Measurements from ENCODE around the gene FIG4. TPM values are rescaled to one million over a fixed set of nuclear protein-coding genes. Genes with fewer than 3 reads are reported as not detected.
A peak's percentile ranks its signal among the peaks of the same experiment; 100 is the strongest.

FIG4 gene
- total and polyA plus RNA-seq, 4 donors = 25.0 to 38.5 (median 31.7) TPM

GRCh38 chr6:109787312-109787711 is 96.2 kb downstream of the FIG4 start:
- no peak for DNase-seq (ENCODE audit: low read depth in 4 of 6, low spot score in 6 of 6)
- H3K27ac ChIP-seq (ENCODE audit: low read depth, low read length) = no peak overlapping the region
- no peaks in the 10 kb centered on the region for H3K27me3 ChIP-seq (ENCODE audit: control insufficient read depth, insufficient read depth, low read length)
- WGBS (ENCODE audit: insufficient coverage) = no CpG with 5 or more reads among the region's 2 CpGs
- peaks cover 3% of the 10 kb centered on the region for H3K4me1 ChIP-seq (ENCODE audit: control insufficient read depth, insufficient read depth, low read length)
- H3K4me3 ChIP-seq (ENCODE audit: low read depth, low read length) = no peak overlapping the region
- H3K9me3 ChIP-seq (ENCODE audit: control insufficient read depth, insufficient read depth, low read length) = no peaks in the 10 kb centered on the region
- peaks cover 3% of the 10 kb centered on the region for H3K36me3 ChIP-seq (ENCODE audit: control insufficient read depth, insufficient read depth, low read length)

GRCh38 chr6:109788687-109789086 is 97.6 kb downstream of the FIG4 start:
- 80% methylated on average over 1 of the region's 3 CpGs for WGBS (ENCODE audit: insufficient coverage)
- no peaks in the 10 kb centered on the region for H3K27me3 ChIP-seq (ENCODE audit: control insufficient read depth, insufficient read depth, low read length)
- peak in 1 of 6 donors; percentile 25 for DNase-seq (ENCODE audit: low read depth in 4 of 6, low spot score in 6 of 6)
- peaks cover 3% of the 10 kb centered on the region for H3K36me3 ChIP-seq (ENCODE audit: control insufficient read depth, insufficient read depth, low read length)
- H3K4me1 ChIP-seq (ENCODE audit: control insufficient read depth, insufficient read depth, low read length) = peaks cover 3% of the 10 kb centered on the region
- no peak overlapping the region for H3K4me3 ChIP-seq (ENCODE audit: low read depth, low read length)
- H3K27ac ChIP-seq (ENCODE audit: low read depth, low read length) = no peak overlapping the region
- no peaks in the 10 kb centered on the region for H3K9me3 ChIP-seq (ENCODE audit: control insufficient read depth, insufficient read depth, low read length)

GRCh38 chr6:109790131-109790530 is 99.0 kb downstream of the FIG4 start:
- Histone ChIP-seq H3K27ac (ENCODE audit: low read depth, low read length) (no peak overlapping the region), H3K36me3 (ENCODE audit: control insufficient read depth, insufficient read depth, low read length) (peaks cover 3% of the 10 kb centered on the region), H3K27me3 (ENCODE audit: control insufficient read depth, insufficient read depth, low read length) (no peaks in the 10 kb centered on the region), H3K9me3 (ENCODE audit: control insufficient read depth, insufficient read depth, low read length) (no peaks in the 10 kb centered on the region), H3K4me3 (ENCODE audit: low read depth, low read length) (no peak overlapping the region), H3K4me1 (ENCODE audit: control insufficient read depth, insufficient read depth, low read length) (peaks cover 9% of the 10 kb centered on the region)
- no CpG with 5 or more reads among the region's 1 CpG for WGBS (ENCODE audit: insufficient coverage)
- DNase-seq (ENCODE audit: low read depth in 4 of 6, low spot score in 6 of 6) = no peak

- Histone ChIP-seq H3K4me3 (ENCODE audit: low read depth, low read length) (no peak overlapping the region), H3K27ac (ENCODE audit: low read depth, low read length) (peak overlapping the region; percentile 25)
- DNase-seq (ENCODE audit: low read depth in 4 of 6, low spot score in 6 of 6) = peak in 1 of 6 donors; percentile 31
Measured at GRCh38 chr6:109791301-109791700, 100.2 kb downstream of the FIG4 start.

GRCh38 chr6:109793021-109793420 is 101.9 kb downstream of the FIG4 start:
- no peak overlapping the region for H3K4me3 ChIP-seq (ENCODE audit: low read depth, low read length)
- H3K9me3 ChIP-seq (ENCODE audit: control insufficient read depth, insufficient read depth, low read length) = no peaks in the 10 kb centered on the region
- no CpG with 5 or more reads among the region's 1 CpG for WGBS (ENCODE audit: insufficient coverage)
- H3K27me3 ChIP-seq (ENCODE audit: control insufficient read depth, insufficient read depth, low read length) = no peaks in the 10 kb centered on the region
- H3K4me1 ChIP-seq (ENCODE audit: control insufficient read depth, insufficient read depth, low read length) = peaks cover 9% of the 10 kb centered on the region
- DNase-seq (ENCODE audit: low read depth in 4 of 6, low spot score in 6 of 6) = no peak
- H3K36me3 ChIP-seq (ENCODE audit: control insufficient read depth, insufficient read depth, low read length) = peaks cover 7% of the 10 kb centered on the region
- peak overlapping the region; percentile 43 for H3K27ac ChIP-seq (ENCODE audit: low read depth, low read length)

More at GRCh38 chr6:109791301-109791700, 100.2 kb downstream of the FIG4 start:
- H3K4me1 ChIP-seq (ENCODE audit: control insufficient read depth, insufficient read depth, low read length) = peaks cover 9% of the 10 kb centered on the region
- H3K27me3 ChIP-seq (ENCODE audit: control insufficient read depth, insufficient read depth, low read length) = no peaks in the 10 kb centered on the region
- peaks cover 7% of the 10 kb centered on the region for H3K36me3 ChIP-seq (ENCODE audit: control insufficient read depth, insufficient read depth, low read length)
- H3K9me3 ChIP-seq (ENCODE audit: control insufficient read depth, insufficient read depth, low read length) = no peaks in the 10 kb centered on the region
- 53% methylated on average over 9 of the region's 12 CpGs for WGBS (ENCODE audit: insufficient coverage)

- Histone ChIP-seq H3K27ac (ENCODE audit: low read depth, low read length) (no peak overlapping the region), H3K36me3 (ENCODE audit: control insufficient read depth, insufficient read depth, low read length) (peaks cover 7% of the 10 kb centered on the region), H3K4me1 (ENCODE audit: control insufficient read depth, insufficient read depth, low read length) (peaks cover 9% of the 10 kb centered on the region), H3K27me3 (ENCODE audit: control insufficient read depth, insufficient read depth, low read length) (no peaks in the 10 kb centered on the region), H3K9me3 (ENCODE audit: control insufficient read depth, insufficient read depth, low read length) (no peaks in the 10 kb centered on the region), H3K4me3 (ENCODE audit: low read depth, low read length) (no peak overlapping the region)
- 80% methylated on average over 1 of the region's 1 CpG for WGBS (ENCODE audit: insufficient coverage)
- DNase-seq (ENCODE audit: low read depth in 4 of 6, low spot score in 6 of 6) = peak in 1 of 6 donors; percentile 39
Measured at GRCh38 chr6:109793792-109794191, 102.7 kb downstream of the FIG4 start.

- peak in 1 of 6 donors; percentile 65 for DNase-seq (ENCODE audit: low read depth in 4 of 6, low spot score in 6 of 6)
- peaks cover 9% of the 10 kb centered on the region for H3K4me1 ChIP-seq (ENCODE audit: control insufficient read depth, insufficient read depth, low read length)
- H3K27ac ChIP-seq (ENCODE audit: low read depth, low read length) = no peak overlapping the region
- 74% methylated on average over 4 of the region's 6 CpGs for WGBS (ENCODE audit: insufficient coverage)
- H3K27me3 ChIP-seq (ENCODE audit: control insufficient read depth, insufficient read depth, low read length) = no peaks in the 10 kb centered on the region
- no peaks in the 10 kb centered on the region for H3K9me3 ChIP-seq (ENCODE audit: control insufficient read depth, insufficient read depth, low read length)
- H3K36me3 ChIP-seq (ENCODE audit: control insufficient read depth, insufficient read depth, low read length) = peaks cover 7% of the 10 kb centered on the region
- H3K4me3 ChIP-seq (ENCODE audit: low read depth, low read length) = no peak overlapping the region
Measured at GRCh38 chr6:109794201-109794923, 103.3 kb downstream of the FIG4 start.

GRCh38 chr6:109795994-109796555 is 105.0 kb downstream of the FIG4 start:
- DNase-seq (ENCODE audit: low read depth in 4 of 6, low spot score in 6 of 6) = no peak
- H3K27ac ChIP-seq (ENCODE audit: low read depth, low read length) = no peak overlapping the region
- WGBS (ENCODE audit: insufficient coverage) = 84% methylated on average over 4 of the region's 4 CpGs

GRCh38 chr6:109799129-109799528 is 108.0 kb downstream of the FIG4 start:
- H3K27ac ChIP-seq (ENCODE audit: low read depth, low read length) = no peak overlapping the region
- peak in 2 of 6 donors; percentile 27 to 77 for DNase-seq (ENCODE audit: low read depth in 4 of 6, low spot score in 6 of 6)
- H3K36me3 ChIP-seq (ENCODE audit: control insufficient read depth, insufficient read depth, low read length) = peaks cover 6% of the 10 kb centered on the region
- H3K9me3 ChIP-seq (ENCODE audit: control insufficient read depth, insufficient read depth, low read length) = no peaks in the 10 kb centered on the region
- no CpG with 5 or more reads among the region's 5 CpGs for WGBS (ENCODE audit: insufficient coverage)
- no peaks in the 10 kb centered on the region for H3K27me3 ChIP-seq (ENCODE audit: control insufficient read depth, insufficient read depth, low read length)
- peaks cover 7% of the 10 kb centered on the region for H3K4me1 ChIP-seq (ENCODE audit: control insufficient read depth, insufficient read depth, low read length)
- no peak overlapping the region for H3K4me3 ChIP-seq (ENCODE audit: low read depth, low read length)

More at GRCh38 chr6:109795994-109796555, 105.0 kb downstream of the FIG4 start:
- Histone ChIP-seq H3K36me3 (ENCODE audit: control insufficient read depth, insufficient read depth, low read length) (peaks cover 7% of the 10 kb centered on the region), H3K9me3 (ENCODE audit: control insufficient read depth, insufficient read depth, low read length) (no peaks in the 10 kb centered on the region), H3K27me3 (ENCODE audit: control insufficient read depth, insufficient read depth, low read length) (no peaks in the 10 kb centered on the region), H3K4me1 (ENCODE audit: control insufficient read depth, insufficient read depth, low read length) (peaks cover 9% of the 10 kb centered on the region), H3K4me3 (ENCODE audit: low read depth, low read length) (no peak overlapping the region)

GRCh38 chr6:109799664-109800063 is 108.6 kb downstream of the FIG4 start:
- Histone ChIP-seq H3K27ac (ENCODE audit: low read depth, low read length) (no peak overlapping the region), H3K9me3 (ENCODE audit: control insufficient read depth, insufficient read depth, low read length) (no peaks in the 10 kb centered on the region), H3K36me3 (ENCODE audit: control insufficient read depth, insufficient read depth, low read length) (peaks cover 6% of the 10 kb centered on the region), H3K4me3 (ENCODE audit: low read depth, low read length) (no peak overlapping the region), H3K27me3 (ENCODE audit: control insufficient read depth, insufficient read depth, low read length) (no peaks in the 10 kb centered on the region), H3K4me1 (ENCODE audit: control insufficient read depth, insufficient read depth, low read length) (peaks cover 1% of the 10 kb centered on the region)
- WGBS (ENCODE audit: insufficient coverage) = 34% methylated on average over 2 of the region's 3 CpGs
- no peak for DNase-seq (ENCODE audit: low read depth in 4 of 6, low spot score in 6 of 6)

Data from spinal cord (tissue), 10 donors.